Astrocyte (in vitro differentiated cells and primary cell): Measurements from ENCODE around the gene MTA1. TPM values are rescaled to one million over a fixed set of nuclear protein-coding genes. Genes with fewer than 3 reads are reported as not detected.

Experiments
- DNase-seq: peaks from one replicate; pipeline ENCODE4 v3.0.0-alpha.2; 2010; ENCODE audit warnings: low read depth
- FAIRE-seq: peaks from 2 replicates; lab custom pipeline; 2011; peaks lifted over from hg19 to GRCh38; lab: Jason Lieb, UNC
- H2AFZ ChIP-seq: 2 replicates; pipeline ENCODE4 v1.6.0; 2012; ENCODE audit warnings: low read depth, low read length, inconsistent platforms
- H3K27ac ChIP-seq: 2 replicates; pipeline ENCODE4 v1.5.1; 2011; ENCODE audit warnings: low read depth, low read length, inconsistent platforms
- H3K27me3 ChIP-seq: 2 replicates; pipeline ENCODE4 v1.6.0; 2011; ENCODE audit warnings: low read length, inconsistent platforms; ENCODE audit not compliant: insufficient read depth
- H3K36me3 ChIP-seq: 2 replicates; pipeline ENCODE4 v1.5.1; 2011; ENCODE audit warnings: low read length, inconsistent platforms; ENCODE audit not compliant: insufficient read depth
- H3K4me1 ChIP-seq: 2 replicates; pipeline ENCODE4 v1.5.1; 2011; ENCODE audit warnings: low read length, inconsistent platforms; ENCODE audit not compliant: insufficient read depth
- H3K4me2 ChIP-seq: 2 replicates; pipeline ENCODE4 v1.6.0; 2012; ENCODE audit warnings: low read length, inconsistent platforms
- H3K4me3 ChIP-seq: 2 replicates; pipeline ENCODE4 v1.5.1; 2011; ENCODE audit warnings: low read depth, mild to moderate bottlenecking, low read length, inconsistent platforms; ENCODE audit not compliant: insufficient read depth
- H3K79me2 ChIP-seq: 2 replicates; pipeline ENCODE4 v1.6.0; 2012; ENCODE audit warnings: mild to moderate bottlenecking, low read length, inconsistent platforms; ENCODE audit not compliant: insufficient read depth
- H3K9ac ChIP-seq: 2 replicates; pipeline ENCODE4 v1.6.0; 2012; ENCODE audit warnings: mild to moderate bottlenecking, low read length, inconsistent platforms
- H3K9me3 ChIP-seq: 2 replicates; pipeline ENCODE4 v1.5.1; 2012; ENCODE audit warnings: low read depth, mild to moderate bottlenecking, low read length, inconsistent platforms; ENCODE audit not compliant: insufficient read depth
- H4K20me1 ChIP-seq: 2 replicates; pipeline ENCODE4 v1.6.0; 2012; ENCODE audit warnings: low read length, inconsistent platforms; ENCODE audit not compliant: insufficient read depth
- H3K27ac Mint-ChIP-seq: one replicate; pipeline ENCODE4 v1.8.0; 2021; ENCODE audit warnings: mild to moderate bottlenecking, mixed read lengths; ENCODE audit not compliant: unreplicated experiment
- H3K27me3 Mint-ChIP-seq: one replicate; pipeline ENCODE4 v1.8.0; 2021; ENCODE audit warnings: low read depth, mixed read lengths; ENCODE audit not compliant: unreplicated experiment
- H3K36me3 Mint-ChIP-seq: one replicate; pipeline ENCODE4 v1.8.0; 2021; ENCODE audit warnings: low read depth, mixed read lengths; ENCODE audit not compliant: unreplicated experiment
- H3K4me1 Mint-ChIP-seq: one replicate; pipeline ENCODE4 v1.8.0; 2021; ENCODE audit warnings: low read depth, mixed read lengths; ENCODE audit not compliant: unreplicated experiment
- H3K4me3 Mint-ChIP-seq: one replicate; pipeline ENCODE4 v1.8.0; 2021; ENCODE audit warnings: mild to moderate bottlenecking, moderate library complexity, mixed read lengths; ENCODE audit not compliant: unreplicated experiment
- H3K9me3 Mint-ChIP-seq: one replicate; pipeline ENCODE4 v1.8.0; 2021; ENCODE audit warnings: mild to moderate bottlenecking, mixed read lengths; ENCODE audit not compliant: unreplicated experiment
- CTCF ChIP-seq: IDR thresholded peaks from 2 replicates; pipeline ENCODE4 v1.5.1; 2011; ENCODE audit warnings: low read depth, mild to moderate bottlenecking, inconsistent platforms, low read length, moderate library complexity; ENCODE audit not compliant: insufficient read depth
- EZH2 ChIP-seq: IDR thresholded peaks from 2 replicates; pipeline ENCODE4 v1.6.1; 2012; ENCODE audit warnings: mild to moderate bottlenecking, low read length, inconsistent platforms; ENCODE audit not compliant: insufficient read depth
- total RNA-seq: library from RNA; stranded (reverse); gene quantifications from 2 replicates; pipeline ENCODE4 v1.2.1, GENCODE V29; 2021

The MTA1 gene
- total RNA-seq, 1 donor from 2014 or later = 111 TPM

- Histone ChIP-seq H3K9me3 (no peaks in the 10 kb centered on the region), H3K36me3 (no peaks in the 10 kb centered on the region), H3K79me2 (peaks cover 87% of the 10 kb centered on the region), H3K4me1 (no peaks in the 10 kb centered on the region), H3K27ac (no peak overlapping the region), H2AFZ (no peak overlapping the region), H3K4me2 (no peak overlapping the region), H3K4me3 (no peak overlapping the region), H4K20me1 (peaks cover 87% of the 10 kb centered on the region), H3K9ac (no peak overlapping the region), H3K27me3 (no peaks in the 10 kb centered on the region)
- Mint-ChIP-seq H3K27ac (no peak overlapping the region), H3K4me3 (no peak overlapping the region), H3K36me3 (peaks cover 6% of the 10 kb centered on the region), H3K4me1 (no peaks in the 10 kb centered on the region), H3K9me3 (no peaks in the 10 kb centered on the region), H3K27me3 (no peaks in the 10 kb centered on the region)
- FAIRE-seq = no peak
- no peak for DNase-seq
- no peak for TF ChIP-seq CTCF
- no peak for TF ChIP-seq EZH2
Measured at GRCh38 chr14:105436891-105437722, 17.5 kb downstream of the MTA1 start.

GRCh38 chr14:105437723-105438500 is 18.3 kb downstream of the MTA1 start:
- Histone ChIP-seq H2AFZ (no peak overlapping the region), H3K4me2 (no peak overlapping the region), H3K27me3 (no peaks in the 10 kb centered on the region), H3K27ac (no peak overlapping the region), H4K20me1 (peaks cover 86% of the 10 kb centered on the region), H3K4me3 (no peak overlapping the region), H3K79me2 (peaks cover 84% of the 10 kb centered on the region), H3K4me1 (no peaks in the 10 kb centered on the region), H3K36me3 (peaks cover 5% of the 10 kb centered on the region), H3K9ac (no peak overlapping the region), H3K9me3 (no peaks in the 10 kb centered on the region)
- Mint-ChIP-seq H3K4me3 (no peak overlapping the region), H3K4me1 (no peaks in the 10 kb centered on the region), H3K36me3 (peaks cover 6% of the 10 kb centered on the region), H3K27ac (no peak overlapping the region), H3K27me3 (no peaks in the 10 kb centered on the region), H3K9me3 (no peaks in the 10 kb centered on the region)
- FAIRE-seq (no peak), DNase-seq (no peak)
- TF ChIP-seq EZH2 (no peak), CTCF (no peak)
